HG02970 (cell line): ENCODE data around the gene RHEX.
"Not testable (repeated sequence)": the region's sequence is repeated elsewhere in the genome, so short reads cannot be mapped to it uniquely, and the experiment has no call there.

Experiments
- ATAC-seq: cut with Tn5 transposase; IDR thresholded peaks from one replicate; pipeline ENCODE4 v1.9.1; 2021; ENCODE audit warnings: mild to moderate bottlenecking, moderate library complexity, moderate number of reproducible peaks; ENCODE audit not compliant: unreplicated experiment, low FRiP score

Gene RHEX, protein sequence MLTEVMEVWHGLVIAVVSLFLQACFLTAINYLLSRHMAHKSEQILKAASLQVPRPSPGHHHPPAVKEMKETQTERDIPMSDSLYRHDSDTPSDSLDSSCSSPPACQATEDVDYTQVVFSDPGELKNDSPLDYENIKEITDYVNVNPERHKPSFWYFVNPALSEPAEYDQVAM

GRCh38 chr1:206052919-206053610 lies at the start of gene RHEX:
Gene RHEX, plus strand, starts transcription at chr1:206053173. Its CDS starts 44,656 bp downstream, at chr1:206097829.
- ATAC-seq, result not testable (repeated sequence)

- no peak for ATAC-seq
Observed at GRCh38 chr1:206003854-206004800, 48.8 kb upstream of the RHEX start.

GRCh38 chr1:206004826-206005225 lies 48.1 kb upstream of the RHEX start:
- ATAC-seq, result no peak

GRCh38 chr1:206005234-206005633 lies 47.7 kb upstream of the RHEX start:
- no peak for ATAC-seq

DNA sequence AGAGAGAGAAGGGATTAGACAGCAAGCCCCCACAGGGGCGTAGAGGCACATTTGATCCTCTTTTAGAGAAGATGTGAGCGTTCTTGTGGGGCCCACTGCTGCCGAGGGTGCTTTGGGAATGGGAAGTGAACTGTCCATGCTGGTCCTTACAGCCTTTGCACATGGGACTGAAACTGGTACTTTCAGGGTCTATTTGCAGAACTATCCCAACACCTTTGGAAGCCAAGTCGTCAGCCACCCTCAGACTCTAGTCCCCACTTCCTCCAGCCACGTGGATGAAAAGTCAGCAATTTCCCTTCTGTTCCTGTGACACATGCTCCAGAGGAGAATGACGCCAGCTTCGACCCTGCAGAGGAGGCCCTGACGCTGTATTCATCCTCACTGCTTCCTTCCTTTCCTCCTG lies 47.2 kb upstream of the RHEX start:
- ATAC-seq, result no peak

DNA sequence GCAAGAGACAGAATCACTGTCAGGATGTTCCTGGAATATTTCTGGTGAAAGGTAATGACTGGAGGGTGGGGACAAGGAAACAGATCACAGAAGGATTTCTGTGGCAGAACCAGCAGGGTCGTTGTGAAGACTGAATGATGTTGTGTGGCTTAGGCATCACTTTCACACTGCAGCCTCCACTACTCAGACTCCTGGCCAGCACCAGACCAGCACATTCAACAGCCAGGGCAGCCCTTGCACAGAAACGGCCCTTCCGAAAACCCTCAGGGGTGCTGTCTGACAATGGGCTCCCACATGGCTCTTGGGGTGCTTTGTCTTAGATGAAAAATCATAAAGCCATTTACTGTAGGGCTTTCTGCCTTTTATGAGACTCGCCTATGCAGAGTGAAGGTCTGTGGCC lies 46.0 kb upstream of the RHEX start:
- ATAC-seq, result no peak

DNA sequence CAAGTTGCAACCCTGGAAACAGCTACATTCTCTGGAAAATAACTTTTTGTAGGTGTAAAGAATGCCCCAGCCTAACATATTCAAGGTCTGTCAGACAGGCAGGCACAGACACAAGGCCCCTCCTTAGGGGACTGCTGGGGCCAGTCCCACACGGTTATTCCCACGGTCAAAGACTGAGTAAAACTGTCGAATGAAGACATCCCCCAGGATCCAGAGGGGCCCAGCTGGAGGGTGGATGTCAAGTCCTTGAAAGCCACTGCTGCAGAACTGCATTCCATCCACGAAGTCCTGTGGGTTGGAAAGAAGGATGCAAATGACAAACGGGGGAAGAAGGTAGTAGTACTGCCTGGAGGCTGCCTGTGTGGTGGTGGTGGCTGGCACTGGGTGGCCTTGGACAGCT lies 42.9 kb upstream of the RHEX start:
- ATAC-seq, result no peak

DNA sequence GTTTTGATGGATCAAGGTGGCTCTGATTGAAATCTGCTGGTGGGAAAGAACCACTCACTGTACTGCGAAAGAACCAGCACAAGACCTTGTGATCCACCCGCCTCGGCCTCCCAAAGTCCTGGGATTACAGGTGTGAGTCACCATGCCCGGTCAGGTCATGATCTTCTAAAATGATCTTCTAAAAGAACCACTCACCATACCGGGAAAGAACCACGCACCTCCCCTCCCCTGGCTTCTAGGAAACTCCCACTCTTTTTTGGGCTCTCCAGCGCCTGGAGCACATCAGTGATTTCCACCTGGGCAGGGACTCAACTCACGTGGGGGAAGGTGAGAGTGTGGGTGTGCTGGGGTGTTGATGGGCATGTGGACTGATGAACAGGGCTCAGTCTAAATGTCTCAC lies 41.9 kb upstream of the RHEX start:
- no peak for ATAC-seq

GRCh38 chr1:206012086-206012859 lies 40.7 kb upstream of the RHEX start:
- no peak for ATAC-seq

GRCh38 chr1:206013026-206013795 lies 39.8 kb upstream of the RHEX start:
- no peak for ATAC-seq

GRCh38 chr1:206014601-206015000 lies 38.4 kb upstream of the RHEX start:
- no peak for ATAC-seq

DNA sequence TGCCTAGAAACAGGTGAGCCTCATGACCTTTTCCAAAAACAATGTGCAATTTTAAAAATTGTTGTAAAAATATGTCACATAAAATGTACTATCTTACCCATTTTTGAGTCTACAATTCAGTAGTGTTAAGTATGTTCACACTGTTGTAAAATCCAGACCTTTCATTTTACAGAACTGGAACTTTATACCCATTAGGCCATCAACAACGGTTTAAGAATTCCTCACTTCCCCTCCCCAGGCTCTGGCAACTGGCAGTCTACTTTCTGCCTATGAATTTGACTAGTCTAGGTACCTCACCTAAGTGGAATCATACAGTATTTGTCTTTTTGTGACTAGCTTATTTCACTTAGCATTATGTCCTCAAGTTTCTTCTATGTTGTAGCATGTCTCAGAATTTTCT lies 37.9 kb upstream of the RHEX start:
- ATAC-seq, result no peak

DNA sequence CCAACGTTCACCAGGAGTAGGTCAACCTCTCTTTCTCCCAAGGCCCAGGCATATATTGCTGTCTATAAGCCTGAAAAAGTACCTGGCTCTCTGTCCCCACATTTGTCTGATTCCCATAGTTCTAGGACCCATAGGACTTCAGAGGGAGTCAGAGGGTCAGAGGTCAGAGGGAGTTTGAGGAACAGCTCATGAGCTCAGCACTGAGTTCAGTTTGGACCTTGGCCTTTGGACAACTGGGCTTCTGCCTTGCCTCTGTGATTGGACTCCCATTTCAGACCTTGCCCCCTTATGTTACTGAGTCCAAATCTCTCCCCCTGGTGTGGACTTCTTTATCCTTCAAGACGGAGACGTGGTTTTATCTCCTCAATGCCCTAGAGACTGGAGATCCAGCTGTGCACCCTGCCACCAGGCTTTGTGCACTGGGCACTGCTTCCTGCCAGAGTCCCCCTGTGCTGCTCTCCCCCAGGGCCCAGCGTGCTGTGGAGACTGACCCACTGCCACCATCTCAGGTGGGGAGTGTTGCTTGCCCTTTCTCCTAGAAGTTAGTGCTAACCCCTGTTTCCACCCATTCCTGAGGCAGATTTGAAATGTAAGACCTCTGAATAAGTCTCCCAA lies 32.5 kb upstream of the RHEX start:
- no peak for ATAC-seq

- ATAC-seq, result no peak
Observed at GRCh38 chr1:206021008-206021625, 31.9 kb upstream of the RHEX start.

DNA sequence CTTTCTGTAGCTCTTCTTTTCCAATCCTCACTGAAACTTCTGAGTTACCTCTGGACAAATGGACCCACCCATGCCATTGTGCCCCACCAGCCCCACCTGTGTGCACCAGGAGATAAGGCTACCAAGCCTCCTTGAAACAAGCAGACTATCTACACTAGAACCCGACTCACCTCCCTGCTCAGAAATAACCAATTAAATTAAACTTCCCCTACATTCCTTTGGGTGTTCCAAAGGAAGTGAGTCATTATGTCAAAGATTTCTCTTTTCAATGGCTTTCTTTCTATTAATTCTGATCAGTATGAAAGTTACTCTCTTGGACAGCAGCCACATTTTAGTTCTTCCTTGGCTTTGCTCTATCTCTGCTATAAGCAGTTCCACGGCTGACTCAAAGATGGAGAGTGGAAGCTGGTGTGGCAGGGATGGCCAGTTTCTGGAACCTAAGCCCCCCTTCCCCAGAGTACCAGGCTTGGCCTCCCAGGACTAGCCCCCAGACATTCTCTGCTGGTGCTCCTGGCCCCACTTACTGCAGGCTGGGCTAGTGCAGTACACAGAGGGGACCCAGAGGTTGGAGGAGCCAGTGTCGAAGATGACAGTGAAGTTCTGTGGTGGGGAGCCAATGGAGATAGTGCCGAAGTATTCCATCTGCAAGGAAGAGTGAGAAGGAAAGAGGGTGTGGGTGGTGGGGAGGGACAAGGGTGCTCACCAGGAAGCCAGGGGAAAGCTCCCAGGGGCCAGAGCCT lies 31.2 kb upstream of the RHEX start:
- no peak for ATAC-seq

DNA sequence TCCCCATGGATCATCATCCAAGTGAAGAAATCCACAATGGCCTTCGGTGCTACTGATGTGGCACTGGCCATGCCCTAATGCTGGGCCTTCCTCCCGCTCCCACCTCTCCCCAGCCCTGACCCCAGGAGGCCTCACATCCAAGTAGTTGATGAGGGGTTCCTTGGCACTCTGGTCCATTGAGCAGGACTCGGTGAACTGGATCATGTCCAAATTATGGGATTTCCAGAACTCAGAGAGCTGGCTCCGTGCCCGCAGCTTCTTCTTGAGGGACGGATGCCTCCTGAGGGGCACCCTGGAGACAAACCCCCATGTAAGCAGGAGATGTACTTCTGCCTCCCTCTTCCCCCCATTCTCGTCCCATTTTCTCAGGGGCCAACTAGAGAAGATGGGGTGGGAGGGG lies 30.2 kb upstream of the RHEX start:
- ATAC-seq, result no peak

GRCh38 chr1:206023695-206024094 lies 29.3 kb upstream of the RHEX start, which contains the start of gene CTSE:
Gene CTSE, minus strand, starts transcription at chr1:206023895. Its CDS starts 104 bp downstream, at chr1:206023791.
- no peak for ATAC-seq

GRCh38 chr1:206025283-206025820 lies 27.6 kb upstream of the RHEX start:
- ATAC-seq, result no peak
